Activated naive CD4-positive, alpha-beta T cell treated with anti-CD3 and anti-CD28 coated beads for 36 hours (primary cell): Measurements from ENCODE around the gene GNB1. TPM values are rescaled to one million over a fixed set of nuclear protein-coding genes. Genes with fewer than 3 reads are reported as not detected.
"Not testable (repeated sequence)": the region's sequence is repeated elsewhere in the genome, so short reads cannot be mapped to it uniquely, and the experiment has no call there.

Experiments used
- CTCF ChIA-PET: fragments of 350-600 bp; sonication (Branson Sonifier 250); formaldehyde crosslinking; loops from one replicate; lab custom pipeline; 2021; ENCODE audit warnings: antibody characterized with exemption; lab: Charles Lee
- DNase-seq: peaks from one replicate; pipeline ENCODE4 v3.0.0-alpha.2; 2020
- H3K27ac Mint-ChIP-seq: one replicate; pipeline ENCODE4 v1.8.0; 2021; ENCODE audit warnings: mild to moderate bottlenecking, mixed read lengths
- H3K27me3 Mint-ChIP-seq: one replicate; pipeline ENCODE4 v1.8.0; 2021; ENCODE audit warnings: low read depth, mixed read lengths
- H3K36me3 Mint-ChIP-seq: one replicate; pipeline ENCODE4 v1.8.0; 2021; ENCODE audit warnings: low read depth, mixed read lengths
- H3K4me1 Mint-ChIP-seq: one replicate; pipeline ENCODE4 v1.8.0; 2021; ENCODE audit warnings: low read depth, mixed read lengths
- H3K4me3 Mint-ChIP-seq: one replicate; pipeline ENCODE4 v1.8.0; 2021; ENCODE audit warnings: mild to moderate bottlenecking, moderate library complexity, mixed read lengths
- H3K9me3 Mint-ChIP-seq: one replicate; pipeline ENCODE4 v1.8.0; 2021; ENCODE audit warnings: mixed read lengths
- intact Hi-C: fragments of 100-400 bp; cut with micrococcal nuclease; formaldehyde crosslinking; loops from one replicate; pipeline ENCODE4 v1.15.1; 2023
- total RNA-seq, 2 experiments: library from RNA; stranded (reverse); gene quantifications; one replicate each; pipeline ENCODE4 v1.2.3, GENCODE V29; 2021

GNB1 gene
- 100 to 1,000 TPM; 326 to 351 TPM for total RNA-seq

DNA sequence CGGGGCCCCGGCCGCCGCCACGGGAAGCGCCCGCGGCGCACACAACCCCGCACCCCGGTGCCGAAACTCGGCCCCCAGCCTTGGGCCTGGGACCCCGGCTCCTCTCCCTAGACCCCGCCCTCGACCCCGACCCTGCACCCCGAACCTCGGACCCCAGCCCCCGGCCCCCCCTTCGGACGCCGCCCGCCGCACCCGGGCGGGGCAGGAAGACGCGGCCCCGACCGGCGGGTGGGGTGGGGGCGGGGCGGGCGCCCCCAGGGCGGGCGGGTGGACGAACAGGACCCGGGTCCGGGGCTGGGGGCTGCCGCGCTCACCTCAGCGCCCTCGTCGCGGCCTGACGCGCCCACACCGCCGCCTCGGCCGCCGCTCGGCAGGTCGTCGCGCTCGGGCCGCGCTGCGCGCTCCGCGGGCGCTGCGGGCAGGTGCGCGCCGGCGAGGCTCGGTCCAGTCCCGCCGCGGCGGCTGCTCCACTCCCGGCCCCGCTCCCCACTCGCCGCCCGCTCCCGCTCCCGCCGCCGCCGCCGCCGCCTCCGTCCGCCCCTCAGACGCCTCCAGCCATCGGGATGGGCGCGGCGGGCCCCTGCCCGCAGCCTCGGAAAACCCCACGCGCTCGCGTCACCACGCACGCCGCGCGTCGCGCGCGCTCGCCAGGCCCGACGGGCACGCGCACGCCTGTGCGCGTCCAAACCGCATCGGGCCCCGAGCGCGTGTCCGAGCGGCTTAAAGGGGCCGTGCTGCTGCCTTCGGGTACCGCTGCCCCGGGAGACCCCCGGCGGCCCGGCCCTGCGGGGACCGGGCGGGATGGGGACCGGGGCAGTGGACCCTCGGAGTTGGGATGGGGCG is at the start of gene GNB1:
TSS of gene GNB1 (minus strand) at position 582 of the 843 bp plus-strand sequence. CDS start 65,634 bp downstream, outside the sequence.
- Mint-ChIP-seq H3K4me3 (peak within 1 kb of the TSS; percentile 81), H3K4me1 (peaks cover 56% of the 10 kb centered on the region), H3K9me3 (no peaks in the 10 kb centered on the region), H3K27me3 (peaks cover under 1% of the 10 kb centered on the region), H3K27ac (peak within 1 kb of the TSS; percentile 86), H3K36me3 (peaks cover 5% of the 10 kb centered on the region)
- intact Hi-C loops = loop anchor here (1.0 to 5.0 kb wide), 4 partner anchors 19 to 378 kb away; partner anchors contain the start of genes ATAD3A and NADK
- CTCF ChIA-PET = no interaction called here
- DNase-seq = peak; percentile 79

GRCh38 chr1:1940123-1940425 is 49.2 kb upstream of the GNB1 start:
- CTCF ChIA-PET = no interaction called here
- no peak for DNase-seq
- Mint-ChIP-seq H3K36me3 (no peaks in the 10 kb centered on the region), H3K9me3 (peaks cover 4% of the 10 kb centered on the region), H3K4me3 (no peak overlapping the region), H3K27ac (no peak overlapping the region), H3K4me1 (peaks cover 3% of the 10 kb centered on the region), H3K27me3 (no peaks in the 10 kb centered on the region)
- intact Hi-C loops = no loop called here

DNA sequence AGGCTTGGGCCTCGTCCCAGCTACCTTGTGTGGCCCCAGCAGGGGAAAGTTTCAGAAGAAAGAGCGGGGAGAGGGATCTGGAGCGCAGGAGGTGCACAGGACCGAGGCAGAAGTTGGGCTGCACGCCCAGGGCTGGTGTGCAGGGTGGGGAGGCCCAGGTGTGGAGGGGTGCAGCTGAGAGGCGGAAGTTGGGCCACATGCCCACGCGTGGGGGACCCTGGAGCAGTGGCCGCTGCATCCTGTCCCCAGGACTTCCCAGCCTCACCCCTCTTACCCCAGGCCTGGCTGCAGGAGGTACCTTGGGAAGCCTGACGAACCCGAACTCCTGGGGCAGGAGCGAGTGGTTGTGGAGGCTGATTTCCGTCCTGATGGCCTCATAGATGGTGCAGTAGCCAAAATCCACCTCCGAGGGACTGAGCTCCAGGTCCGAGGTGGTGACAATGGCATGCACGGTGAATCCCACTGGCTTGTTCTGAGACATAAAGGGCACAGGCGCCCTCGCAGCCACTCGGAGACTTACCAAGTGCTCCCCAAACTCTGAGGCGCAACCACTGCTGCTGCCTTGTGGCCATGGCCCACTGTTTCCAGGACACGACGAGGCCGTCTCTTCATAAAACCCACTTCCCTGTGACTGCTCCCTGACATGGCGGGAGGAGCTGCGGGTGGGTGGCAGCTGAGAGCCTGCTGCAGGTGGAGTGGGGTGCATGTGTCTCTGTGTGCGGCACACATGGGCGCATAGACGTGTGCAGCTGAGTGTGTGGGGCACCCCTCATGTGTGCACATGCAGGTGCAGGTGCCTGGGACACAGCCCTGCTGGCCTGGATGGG is 48.6 kb upstream of the GNB1 start:
- Mint-ChIP-seq H3K9me3 (peaks cover 10% of the 10 kb centered on the region), H3K27ac (no peak overlapping the region), H3K36me3 (no peaks in the 10 kb centered on the region), H3K4me1 (peaks cover 3% of the 10 kb centered on the region), H3K4me3 (no peak overlapping the region), H3K27me3 (no peaks in the 10 kb centered on the region)
- CTCF ChIA-PET = no interaction called here
- intact Hi-C loops = no loop called here
- no peak for DNase-seq

DNA sequence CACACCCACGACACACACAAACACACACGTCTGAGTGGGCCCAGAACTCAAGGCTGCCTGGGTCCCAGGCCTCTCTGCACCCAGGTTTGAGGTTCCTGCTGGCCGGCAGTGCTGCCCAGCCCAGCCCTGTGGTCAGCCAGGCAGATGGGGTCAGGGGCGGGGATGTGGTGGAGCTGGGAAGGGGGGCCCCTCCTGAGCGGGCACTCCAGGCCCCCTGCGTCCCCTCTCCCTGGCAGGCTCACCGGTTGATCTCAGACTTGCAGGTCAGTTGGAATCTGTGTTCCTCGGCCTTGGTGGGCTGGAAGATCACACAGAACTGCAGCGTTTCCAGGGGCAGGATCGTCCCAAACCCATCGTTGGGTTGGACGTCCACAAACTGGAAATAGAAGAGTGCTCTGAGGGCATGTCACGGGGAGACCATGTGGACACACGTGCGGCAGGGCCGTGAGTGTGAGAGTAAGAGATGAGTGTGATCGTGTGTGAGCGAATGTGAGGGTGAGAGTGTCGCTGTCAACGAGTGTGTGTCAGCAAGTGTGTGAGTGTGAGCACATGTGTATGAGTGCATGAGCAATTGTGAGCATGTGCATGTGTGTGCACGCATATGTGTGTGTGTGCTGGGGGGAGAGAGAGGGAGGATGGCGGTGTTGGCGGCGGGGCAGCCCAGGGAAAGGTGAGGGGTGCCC is 47.9 kb upstream of the GNB1 start:
- DNase-seq = no peak
- H3K4me3 Mint-ChIP-seq = no peak overlapping the region
- CTCF ChIA-PET = no interaction called here
- H3K4me1 Mint-ChIP-seq = peaks cover under 1% of the 10 kb centered on the region
- peaks cover 16% of the 10 kb centered on the region for H3K9me3 Mint-ChIP-seq
- intact Hi-C loops = no loop called here
- no peak overlapping the region for H3K27ac Mint-ChIP-seq
- no peaks in the 10 kb centered on the region for H3K27me3 Mint-ChIP-seq
- no peaks in the 10 kb centered on the region for H3K36me3 Mint-ChIP-seq

DNA sequence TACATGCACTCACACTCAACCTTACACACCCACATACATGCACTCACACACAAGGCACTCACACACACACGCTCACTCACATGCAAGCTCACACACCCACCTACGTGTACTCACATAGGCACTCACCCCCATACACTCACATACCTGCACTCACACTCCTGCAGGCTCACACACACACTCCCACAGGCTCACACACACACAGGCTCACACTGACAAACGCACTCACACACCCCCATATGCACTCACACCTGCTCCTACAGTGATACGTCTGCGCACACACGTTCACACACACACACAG is 47.3 kb upstream of the GNB1 start:
- CTCF ChIA-PET = no interaction called here
- Mint-ChIP-seq H3K27me3 (no peaks in the 10 kb centered on the region), H3K9me3 (peaks cover 16% of the 10 kb centered on the region), H3K4me1 (no peaks in the 10 kb centered on the region), H3K36me3 (no peaks in the 10 kb centered on the region), H3K27ac (no peak overlapping the region), H3K4me3 (no peak overlapping the region)
- intact Hi-C loops = no loop called here
- DNase-seq = no peak

DNA sequence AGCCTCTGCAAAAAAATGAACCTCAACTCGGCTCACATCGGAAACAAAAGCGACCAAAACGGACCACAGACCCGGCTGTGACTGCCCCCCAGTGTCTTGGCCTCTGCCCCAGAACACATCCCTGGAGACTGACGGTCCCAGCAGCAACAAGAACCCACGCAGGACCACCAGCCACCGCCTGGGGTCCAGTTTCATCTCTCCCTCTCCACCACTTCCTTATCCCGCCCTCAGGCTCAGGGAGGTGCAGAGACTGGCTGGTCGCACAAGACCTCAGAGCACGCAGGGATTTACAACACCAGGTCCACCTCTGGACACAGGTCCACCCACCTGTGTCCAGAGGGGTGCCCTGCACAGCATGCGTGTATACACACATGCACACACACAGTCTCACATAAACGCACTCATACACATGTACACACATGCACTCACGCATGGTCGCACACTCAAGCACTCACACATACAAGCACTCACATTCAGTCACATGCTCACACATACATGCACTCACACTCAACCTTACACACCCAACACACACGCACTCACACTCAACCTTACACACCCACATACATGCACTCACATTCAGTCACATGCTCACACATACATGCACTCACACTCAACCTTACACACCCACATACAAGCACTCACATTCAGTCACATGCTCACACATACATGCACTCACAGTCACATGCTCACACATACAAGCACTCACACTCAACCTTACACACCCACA is 46.8 kb upstream of the GNB1 start:
- Mint-ChIP-seq H3K27ac (no peak overlapping the region), H3K36me3 (no peaks in the 10 kb centered on the region), H3K27me3 (no peaks in the 10 kb centered on the region), H3K4me3 (no peak overlapping the region), H3K4me1 (no peaks in the 10 kb centered on the region), H3K9me3 (peaks cover 16% of the 10 kb centered on the region)
- intact Hi-C loops = no loop called here
- DNase-seq = no peak
- CTCF ChIA-PET = no interaction called here

DNA sequence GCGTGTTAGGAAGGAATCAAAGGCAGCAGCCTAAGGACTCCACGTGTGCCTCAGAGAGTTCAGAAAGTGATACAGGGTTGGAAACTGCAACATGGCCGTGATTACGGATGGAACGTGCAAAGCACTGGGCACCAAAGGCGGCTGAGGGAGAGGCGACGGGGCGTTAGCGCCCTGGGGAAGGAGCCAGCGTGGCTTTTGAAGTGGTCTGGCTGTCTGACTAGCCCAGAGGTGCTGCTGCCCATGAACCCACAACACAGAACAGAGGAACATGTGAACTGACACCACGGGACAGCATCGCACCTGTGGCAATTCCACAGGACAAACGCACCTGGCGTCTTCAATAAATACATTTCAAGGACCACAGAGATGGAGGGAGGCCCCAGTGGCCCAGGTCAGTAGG is 46.2 kb upstream of the GNB1 start:
- no peak for DNase-seq
- H3K4me3 Mint-ChIP-seq = no peak overlapping the region
- H3K27me3 Mint-ChIP-seq = no peaks in the 10 kb centered on the region
- H3K4me1 Mint-ChIP-seq = no peaks in the 10 kb centered on the region
- H3K9me3 Mint-ChIP-seq = peaks cover 16% of the 10 kb centered on the region
- H3K27ac Mint-ChIP-seq = no peak overlapping the region
- CTCF ChIA-PET = no interaction called here
- H3K36me3 Mint-ChIP-seq = no peaks in the 10 kb centered on the region
- intact Hi-C loops = no loop called here

GRCh38 chr1:1934848-1935247 is 44.0 kb upstream of the GNB1 start:
- CTCF ChIA-PET = interaction anchor here (0.5 kb wide), 1 partner anchor 103 kb away, joined by 3 read pairs; no protein-coding TSS in a partner anchor
- H3K36me3 Mint-ChIP-seq, H3K4me3 Mint-ChIP-seq, H3K4me1 Mint-ChIP-seq, H3K27ac Mint-ChIP-seq, H3K27me3 Mint-ChIP-seq, DNase-seq, intact Hi-C loops: not testable (repeated sequence)
- H3K9me3 Mint-ChIP-seq = peaks cover 16% of the 10 kb centered on the region

GRCh38 chr1:1929639-1930545 is 39.0 kb upstream of the GNB1 start:
- Mint-ChIP-seq H3K36me3 (no peaks in the 10 kb centered on the region), H3K27me3 (no peaks in the 10 kb centered on the region), H3K9me3 (peaks cover 10% of the 10 kb centered on the region), H3K27ac (no peak overlapping the region), H3K4me3 (no peak overlapping the region), H3K4me1 (no peaks in the 10 kb centered on the region)
- intact Hi-C loops = no loop called here
- CTCF ChIA-PET = no interaction called here
- no peak for DNase-seq

DNA sequence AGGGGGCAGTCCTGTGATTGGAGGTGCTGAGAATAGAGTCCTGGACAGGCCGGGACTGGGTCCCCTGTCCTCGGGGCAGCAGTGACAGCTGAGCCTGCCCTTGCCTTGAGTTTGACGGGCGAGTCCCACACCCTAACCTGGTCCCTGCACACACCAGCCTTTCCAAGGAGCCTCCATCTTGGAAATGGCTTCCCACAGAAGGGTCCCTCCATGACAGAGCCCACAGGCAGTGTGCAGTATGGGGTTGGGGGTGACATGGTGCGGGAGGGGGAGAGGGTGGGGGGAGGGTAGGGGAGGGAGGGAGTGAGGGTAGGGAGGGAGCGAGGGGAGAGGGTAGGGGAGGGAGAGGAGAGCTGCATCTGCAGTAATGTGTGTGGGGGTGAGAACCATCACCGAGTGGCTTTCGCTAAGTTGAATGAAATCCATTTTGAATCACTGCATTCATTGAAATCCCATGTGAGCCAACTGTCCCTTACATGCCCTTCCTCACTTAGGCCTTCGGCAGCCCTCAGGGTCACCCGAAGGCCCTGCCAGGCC is 38.3 kb upstream of the GNB1 start:
- CTCF ChIA-PET = no interaction called here
- Mint-ChIP-seq H3K27me3 (no peaks in the 10 kb centered on the region), H3K4me3 (no peak overlapping the region), H3K27ac (no peak overlapping the region), H3K36me3 (no peaks in the 10 kb centered on the region), H3K4me1 (no peaks in the 10 kb centered on the region), H3K9me3 (peaks cover 3% of the 10 kb centered on the region)
- intact Hi-C loops = no loop called here
- DNase-seq = no peak
